GM21825 (cell line): Measurements from ENCODE around the gene CFL1.
"Not testable (repeated sequence)": the region's sequence is repeated elsewhere in the genome, so short reads cannot be mapped to it uniquely, and the experiment has no call there.

ENCODE experiments used
- ATAC-seq: cut with Tn5 transposase; IDR thresholded peaks from one replicate; pipeline ENCODE4 v1.9.1; 2021; ENCODE audit warnings: mild to moderate bottlenecking, moderate library complexity; ENCODE audit not compliant: unreplicated experiment

CFL1 gene

GRCh38 chr11:65844231-65844872 lies 13.6 kb downstream of the CFL1 start:
- ATAC-seq, result no peak

- ATAC-seq, result no peak
These were observed 14.2 kb downstream of the CFL1 start for GRCh38 chr11:65843811-65844210.

DNA sequence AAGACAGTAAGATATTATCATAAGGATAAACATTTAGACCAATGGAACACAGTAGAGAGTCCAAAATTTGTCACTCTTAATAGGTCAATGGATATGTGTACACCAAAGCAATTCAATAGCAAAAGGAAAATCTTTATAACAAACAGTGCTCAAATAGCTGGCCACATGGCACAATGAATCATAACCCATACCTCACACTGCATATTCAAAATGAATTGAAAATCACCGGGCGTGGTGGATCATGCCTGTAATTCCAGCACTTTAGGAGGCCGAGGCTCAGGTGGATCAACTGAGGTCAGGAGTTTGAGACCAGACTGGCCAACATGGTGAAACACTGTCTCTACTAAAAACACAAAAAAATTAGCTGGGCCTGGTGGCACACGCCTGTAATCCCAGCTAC lies 15.8 kb downstream of the CFL1 start:
- no peak for ATAC-seq

DNA sequence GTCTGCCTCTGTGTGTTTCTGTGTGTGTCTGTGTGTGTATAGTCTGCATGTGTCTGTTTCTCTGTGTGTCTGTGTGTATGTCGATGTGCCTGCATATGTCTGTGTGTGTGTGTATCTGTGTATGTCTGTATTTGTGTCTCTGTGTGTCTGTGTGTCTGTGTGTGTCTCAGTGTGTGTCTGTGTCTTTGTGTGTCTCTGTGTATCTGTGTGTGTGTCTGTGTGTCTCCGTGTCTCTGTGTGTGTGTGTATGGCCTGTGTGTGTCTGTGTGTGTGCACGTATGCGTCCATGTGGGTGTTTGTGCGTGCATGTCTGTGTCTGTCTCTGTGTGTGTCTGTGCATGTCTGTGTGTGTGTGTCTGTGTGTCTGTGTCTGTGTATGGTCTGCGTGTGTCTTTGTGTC lies 23.8 kb downstream of the CFL1 start:
- ATAC-seq, result no peak

DNA sequence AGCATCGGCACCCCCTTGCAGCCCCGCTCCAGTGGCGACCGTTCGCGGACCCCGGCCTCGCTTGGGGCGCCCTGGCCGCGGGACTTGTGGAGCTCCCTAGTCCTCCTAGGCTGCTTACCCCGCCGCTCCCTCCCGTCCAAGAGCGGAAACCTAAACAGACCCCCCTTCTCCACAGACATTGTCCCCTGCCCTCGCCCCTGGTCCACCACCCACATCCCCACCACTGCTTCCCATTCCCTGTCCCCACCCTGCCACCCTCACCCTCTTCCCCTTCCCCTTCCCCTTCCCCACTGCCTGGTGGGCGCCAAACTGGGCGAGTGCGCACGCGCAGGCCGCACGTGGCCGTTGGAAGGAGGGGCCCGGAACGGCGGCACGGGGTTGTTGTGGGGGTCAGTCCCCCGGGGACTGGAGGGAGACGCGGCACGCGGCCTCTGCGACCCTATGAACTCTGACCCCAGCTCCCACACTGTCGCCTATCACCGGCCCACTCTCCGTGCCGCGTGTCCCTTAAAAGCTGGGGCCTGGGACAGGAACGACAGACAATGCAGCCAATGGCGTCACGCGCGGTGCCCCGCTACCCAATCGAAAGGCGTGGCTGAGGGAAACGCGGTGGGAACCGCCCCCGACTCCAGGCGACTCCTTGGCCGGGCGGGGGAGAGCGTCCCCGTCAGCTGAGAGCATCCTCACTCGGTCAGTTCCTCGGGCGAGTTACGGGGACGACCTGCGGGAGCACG lies 24.5 kb downstream of the CFL1 start, which contains the start of gene SNX32:
Gene SNX32 (plus strand): TSS at position 667 of the 734 bp plus-strand sequence. CDS start 103 bp downstream, outside the sequence.
- ATAC-seq, result peak; percentile 94

DNA sequence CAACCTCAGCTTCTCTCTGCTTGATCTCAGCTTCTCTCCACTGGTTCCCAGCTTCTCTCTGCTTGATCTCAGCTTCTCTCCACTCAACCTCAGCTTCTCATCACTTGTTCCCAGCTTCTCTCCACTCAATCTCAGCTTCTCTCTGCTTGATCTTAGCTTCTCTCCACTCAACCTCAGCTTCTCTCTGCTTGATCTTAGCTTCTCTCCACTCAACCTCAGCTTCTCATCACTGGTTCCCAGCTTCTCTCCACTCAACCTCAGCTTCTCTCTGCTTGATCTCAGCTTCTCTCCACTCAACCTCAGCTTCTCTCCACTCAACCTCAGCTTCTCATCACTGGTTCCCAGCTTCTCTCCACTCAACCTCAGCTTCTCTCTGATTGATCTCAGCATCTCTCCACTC lies 25.7 kb downstream of the CFL1 start:
- not testable (repeated sequence) for ATAC-seq

- ATAC-seq, result no peak
These were observed 28.5 kb downstream of the CFL1 start for GRCh38 chr11:65829459-65829858.

GRCh38 chr11:65826984-65827735 lies 30.8 kb downstream of the CFL1 start:
- no peak for ATAC-seq

- ATAC-seq, result no peak
These were observed 35.0 kb downstream of the CFL1 start for GRCh38 chr11:65822776-65823528.

DNA sequence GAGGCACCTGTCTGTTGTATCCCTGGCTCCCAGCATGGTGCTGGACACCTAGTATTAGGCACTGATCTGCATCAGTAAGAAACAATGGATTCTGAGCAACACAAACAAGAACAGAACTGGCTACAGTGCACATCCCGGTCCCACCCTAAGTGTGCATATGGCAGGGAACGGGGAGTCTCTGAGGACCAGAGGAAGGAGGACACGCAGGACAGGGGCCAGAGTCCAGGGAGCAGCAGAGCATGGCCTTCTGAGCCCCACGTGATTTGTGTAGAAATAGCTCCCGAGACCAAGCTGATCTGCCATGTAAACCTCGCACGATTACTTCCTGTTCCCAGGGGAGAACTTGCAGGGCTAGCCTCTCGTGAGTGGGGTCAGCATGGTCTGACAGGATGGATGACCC lies 36.9 kb downstream of the CFL1 start:
- ATAC-seq, result no peak

DNA sequence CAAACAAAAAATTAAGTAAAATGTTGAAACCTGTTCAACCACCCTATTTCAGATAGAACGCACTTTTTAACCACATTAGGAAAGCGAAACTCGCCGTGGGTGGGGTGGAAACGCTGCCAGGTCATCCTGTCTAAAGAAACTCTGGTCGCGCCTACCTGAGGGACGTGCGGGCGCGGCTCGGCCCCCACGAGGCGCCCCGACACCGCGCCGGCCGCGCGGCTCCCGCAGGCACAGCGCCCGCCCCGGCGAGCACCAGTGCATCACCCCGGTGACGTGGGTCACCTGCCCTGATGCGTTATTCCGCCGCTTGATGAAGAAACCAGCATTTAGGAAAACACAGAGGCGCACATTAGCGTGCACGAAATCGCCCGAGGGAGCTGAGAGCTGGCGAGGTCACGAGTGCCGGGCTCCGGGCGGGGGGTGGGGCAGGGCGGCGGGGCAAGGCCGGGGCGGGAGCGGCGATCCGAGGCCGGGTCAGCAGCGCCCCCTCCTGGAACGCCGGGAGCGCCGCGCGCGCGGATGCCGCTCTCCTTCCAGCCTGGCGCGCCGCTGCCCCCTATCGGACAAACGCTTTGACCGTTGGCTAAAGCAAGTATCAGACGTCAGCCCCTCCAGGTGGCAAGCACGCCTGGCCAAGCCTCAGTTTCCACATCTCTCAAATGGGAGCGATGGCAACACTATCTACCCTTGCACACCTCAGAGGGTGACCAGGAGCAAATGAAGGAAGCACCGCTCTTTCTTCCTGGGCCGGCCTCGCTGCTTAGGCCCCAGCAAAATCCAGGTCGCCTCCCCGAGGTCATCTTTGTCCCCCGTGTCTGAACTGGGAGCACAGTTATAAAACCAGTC lies 39.9 kb downstream of the CFL1 start:
- peak; percentile 91 for ATAC-seq

- no peak for ATAC-seq
These were observed 40.6 kb downstream of the CFL1 start for GRCh38 chr11:65817312-65817834.

GRCh38 chr11:65816696-65817095 lies 41.3 kb downstream of the CFL1 start:
- ATAC-seq, result no peak

DNA sequence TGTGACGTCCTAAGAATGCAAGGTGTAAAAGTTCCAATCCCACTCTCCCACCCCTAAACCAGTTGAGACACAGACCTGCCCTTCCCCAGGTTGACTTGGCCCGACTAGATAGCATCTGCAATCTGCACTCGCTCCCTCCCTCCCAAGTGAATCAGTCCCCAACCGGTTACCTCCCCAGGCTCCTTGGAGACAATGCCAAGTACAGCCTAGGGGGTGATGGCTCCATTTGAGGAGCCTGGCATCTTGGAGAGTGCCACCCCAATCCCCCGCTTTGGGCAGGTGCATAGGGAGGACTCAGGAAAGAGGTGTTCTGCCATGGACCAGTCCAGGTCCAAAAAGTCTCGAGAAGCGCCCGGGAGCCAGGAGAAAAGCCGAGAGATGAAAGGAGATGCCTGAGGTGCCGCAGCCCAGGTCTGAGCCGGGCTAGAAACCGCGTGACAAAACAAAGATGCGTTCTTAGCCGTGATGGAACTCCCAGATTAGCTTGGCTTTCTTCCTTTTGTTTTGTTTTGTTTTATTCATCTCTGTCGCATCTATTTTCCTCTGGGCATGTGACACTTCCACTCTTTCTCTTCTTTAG lies 42.9 kb downstream of the CFL1 start:
- ATAC-seq, result no peak

GRCh38 chr11:65814131-65814985 lies 43.6 kb downstream of the CFL1 start:
- no peak for ATAC-seq

- ATAC-seq, result no peak
These were observed 46.1 kb downstream of the CFL1 start for GRCh38 chr11:65811764-65812475.

- ATAC-seq, result no peak
These were observed 47.7 kb downstream of the CFL1 start for GRCh38 chr11:65810046-65810868.
